ENCODE data around the gene CR1L.
"Not testable (repeated sequence)": the region's sequence is repeated elsewhere in the genome, so short reads cannot be mapped to it uniquely, and the experiment has no call there.

Gene CR1L

GRCh38 chr1:207646171-207646570 lies 1.2 kb downstream of the CR1L start:
- no peak for DNase-seq (ENCODE audit: low read depth in 2 of 2)

GRCh38 chr1:207646944-207647579 lies 2.1 kb downstream of the CR1L start:
- no peak for DNase-seq (ENCODE audit: low read depth in 2 of 2)

DNA sequence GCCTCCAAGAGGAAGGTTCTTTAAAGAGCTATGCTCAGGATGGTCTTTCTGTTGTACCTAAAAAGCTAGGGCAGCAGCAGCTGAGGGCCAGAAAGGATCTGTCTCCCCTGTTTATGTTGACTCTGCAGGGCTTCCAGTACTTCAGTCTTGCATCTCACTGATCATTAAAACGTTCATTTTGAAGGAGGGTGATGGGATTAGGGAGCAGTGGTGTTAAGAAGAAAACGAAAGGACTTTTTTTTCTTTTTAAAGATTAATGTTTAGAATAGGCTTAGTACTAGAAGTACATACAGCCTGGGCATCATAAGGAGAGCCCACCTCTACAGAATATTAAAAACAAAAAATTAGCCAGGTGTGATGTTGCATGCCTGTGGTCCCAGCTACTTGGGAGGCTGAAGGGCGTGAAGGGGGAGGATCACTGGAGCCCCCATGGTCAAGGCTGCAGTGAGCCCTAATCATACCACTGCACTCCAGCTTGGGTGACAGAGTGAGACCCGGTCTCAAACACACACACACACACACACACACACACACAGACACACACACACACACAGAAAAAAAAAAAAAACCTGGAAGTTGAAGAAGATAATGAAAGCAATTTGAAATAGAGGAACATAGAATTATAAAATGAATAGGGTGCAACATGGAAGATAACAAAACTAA lies 2.9 kb downstream of the CR1L start:
- no peak for DNase-seq (ENCODE audit: low read depth in 2 of 2)

- DNase-seq (ENCODE audit: low read depth in 2 of 2), result no peak
Measured at GRCh38 chr1:207648334-207649209, 3.6 kb downstream of the CR1L start.

DNA sequence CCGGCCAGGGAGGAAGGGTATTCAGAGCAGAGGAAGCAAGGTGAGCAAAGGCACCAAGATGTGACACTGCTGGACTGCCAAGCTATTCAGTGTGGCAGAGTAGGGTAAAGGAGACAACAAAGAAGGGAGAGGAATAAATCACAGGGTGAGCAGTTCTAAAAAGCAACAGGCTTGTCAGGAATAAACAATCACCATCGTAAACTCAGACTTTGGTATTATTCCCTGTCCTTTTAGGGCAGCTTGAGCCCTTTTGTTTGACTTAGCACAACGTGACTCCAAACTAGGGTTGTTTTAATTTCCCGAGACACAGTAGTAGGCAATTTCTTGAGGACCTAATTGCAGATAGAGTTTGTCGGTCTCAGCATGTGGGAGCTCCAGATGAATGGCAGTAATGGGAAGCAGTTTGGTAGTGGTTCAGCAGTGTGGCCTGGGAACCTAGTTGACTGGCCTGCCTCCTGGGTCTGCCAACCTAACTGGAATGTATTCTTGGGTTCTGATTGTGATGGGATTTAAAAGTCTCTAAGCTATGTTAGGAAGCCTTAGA lies 4.3 kb downstream of the CR1L start:
- no peak for DNase-seq (ENCODE audit: low read depth in 2 of 2)

GRCh38 chr1:207649865-207650580 lies 5.1 kb downstream of the CR1L start:
- DNase-seq (ENCODE audit: low read depth in 2 of 2), result no peak

GRCh38 chr1:207651583-207651982 lies 6.7 kb downstream of the CR1L start:
- DNase-seq (ENCODE audit: low read depth in 2 of 2), result no peak

DNA sequence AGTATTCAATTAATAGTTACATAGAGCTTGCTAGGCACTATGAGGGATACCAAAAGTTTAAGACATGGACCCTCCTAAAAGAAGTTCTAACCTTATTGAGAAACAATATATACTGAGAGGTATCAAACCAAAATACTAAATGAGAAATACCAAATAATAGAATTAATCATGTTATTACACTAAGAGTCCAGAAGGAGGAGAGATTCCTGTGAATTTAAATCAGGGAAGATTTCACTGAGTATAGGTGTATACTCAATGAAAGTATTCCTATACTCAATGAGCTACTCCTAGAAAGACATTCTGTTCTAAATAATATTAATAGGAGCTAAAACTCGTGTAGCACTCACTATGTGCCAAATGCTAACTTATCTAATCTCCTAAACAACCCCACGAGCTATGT lies 9.4 kb downstream of the CR1L start:
- DNase-seq (ENCODE audit: low read depth in 2 of 2), result no peak

- no peak for DNase-seq (ENCODE audit: low read depth in 2 of 2)
Measured at GRCh38 chr1:207658408-207658807, 13.5 kb downstream of the CR1L start.

GRCh38 chr1:207658904-207659485 lies 14.1 kb downstream of the CR1L start:
- no peak for DNase-seq (ENCODE audit: low read depth in 2 of 2)

DNA sequence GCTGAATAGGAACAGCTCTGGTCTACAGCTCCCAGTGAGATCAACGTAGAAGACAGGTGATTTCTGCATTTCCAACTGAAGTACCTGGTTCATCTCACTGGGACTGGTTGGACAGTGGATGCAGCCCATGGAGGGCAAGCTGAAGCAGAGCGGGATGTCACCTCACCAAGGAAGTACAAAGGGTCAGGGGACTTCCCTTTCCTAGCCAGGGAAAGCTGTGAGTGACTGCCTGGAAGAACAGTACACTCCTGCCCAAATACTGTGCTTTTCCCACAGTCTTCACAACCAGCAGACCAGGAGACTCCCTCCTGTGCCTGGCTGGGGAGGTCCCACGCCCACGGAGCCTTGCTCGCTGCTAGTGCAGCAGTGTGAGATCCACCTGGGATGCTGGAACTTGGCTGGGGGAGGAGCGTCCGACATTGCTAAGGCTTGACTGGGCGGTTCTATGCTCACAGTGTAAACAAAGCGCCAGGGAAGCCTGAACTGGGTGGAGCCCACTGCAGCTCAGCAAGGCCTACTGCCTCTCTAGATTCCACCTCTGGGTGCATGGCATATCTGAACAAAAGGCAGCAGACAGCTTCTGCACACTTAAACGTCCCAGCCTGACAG lies 14.7 kb downstream of the CR1L start:
- no peak for DNase-seq (ENCODE audit: low read depth in 2 of 2)

GRCh38 chr1:207661420-207661819 lies 16.5 kb downstream of the CR1L start:
- DNase-seq (ENCODE audit: low read depth in 2 of 2), result not testable (repeated sequence)

GRCh38 chr1:207666342-207666741 lies 21.4 kb downstream of the CR1L start:
- no peak for DNase-seq (ENCODE audit: low read depth in 2 of 2)

DNA sequence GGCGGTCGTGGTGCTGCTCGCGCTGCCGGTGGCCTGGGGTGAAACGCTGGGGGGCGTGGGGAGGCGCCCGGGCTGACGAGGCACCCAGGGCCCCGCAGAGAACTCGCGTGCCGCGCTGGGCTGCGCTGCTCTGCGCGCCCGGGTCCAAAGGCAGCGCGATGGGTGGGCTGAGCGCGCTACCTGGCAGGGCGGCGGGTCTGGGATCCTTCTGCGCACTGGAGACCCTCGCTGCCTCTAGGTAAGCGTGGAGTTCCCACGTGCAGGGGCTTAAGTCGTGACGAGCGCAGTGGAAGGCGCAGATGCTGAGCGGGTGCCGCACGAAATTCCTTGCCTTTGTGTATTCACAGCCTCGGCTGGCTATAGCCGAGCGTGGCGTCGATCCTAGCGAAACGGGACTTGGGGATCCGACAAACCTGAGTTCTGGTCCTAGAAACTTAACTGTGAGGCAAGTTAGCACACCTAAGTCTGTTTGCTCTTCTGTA lies 24.6 kb downstream of the CR1L start:
- no peak for DNase-seq (ENCODE audit: low read depth in 2 of 2)

GRCh38 chr1:207670192-207670591 lies 25.3 kb downstream of the CR1L start:
- DNase-seq (ENCODE audit: low read depth in 2 of 2), result no peak

GRCh38 chr1:207670997-207671396 lies 26.1 kb downstream of the CR1L start:
- DNase-seq (ENCODE audit: low read depth in 2 of 2), result no peak

DNA sequence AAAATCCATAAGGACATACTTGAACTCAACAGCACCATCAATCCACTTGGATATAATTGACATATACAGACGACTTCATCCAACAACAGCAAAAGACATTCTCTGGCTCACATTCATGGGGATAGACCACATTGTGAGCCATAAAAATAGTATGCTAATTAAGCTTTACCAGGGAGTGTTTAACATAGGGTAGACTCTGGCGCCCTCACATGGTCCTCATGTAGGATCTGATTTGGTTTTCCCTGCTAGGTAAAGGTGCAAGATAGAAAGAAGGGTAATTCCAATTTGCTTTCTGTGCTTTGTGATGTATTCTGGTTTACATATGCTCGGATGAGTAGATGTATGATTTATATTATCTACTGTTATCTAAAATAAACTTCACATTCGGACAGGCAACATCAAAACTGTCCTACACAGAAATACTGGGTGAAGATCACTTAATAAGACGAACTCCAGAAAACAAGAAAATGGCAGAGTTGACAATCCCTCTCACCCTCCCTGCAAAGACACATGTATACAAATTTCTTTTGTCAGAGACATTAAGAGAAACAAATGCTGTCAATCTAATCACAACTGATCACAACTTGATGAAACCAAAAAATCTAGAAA lies 27.7 kb downstream of the CR1L start:
- DNase-seq (ENCODE audit: low read depth in 2 of 2), result no peak

- DNase-seq (ENCODE audit: low read depth in 2 of 2), result no peak
Measured at GRCh38 chr1:207673399-207673798, 28.5 kb downstream of the CR1L start.

GRCh38 chr1:207676153-207676552 lies 31.2 kb downstream of the CR1L start:
- no peak for DNase-seq (ENCODE audit: low read depth in 2 of 2)
